ENCODE data around the gene INTS12. TPM values are rescaled to one million over a fixed set of nuclear protein-coding genes. Genes with fewer than 3 reads are reported as not detected.
A peak's percentile ranks its signal among the peaks of the same experiment; 100 is the strongest.
"Not testable (repeated sequence)": the region's sequence is repeated elsewhere in the genome, so short reads cannot be mapped to it uniquely, and the experiment has no call there.

The INTS12 gene, protein sequence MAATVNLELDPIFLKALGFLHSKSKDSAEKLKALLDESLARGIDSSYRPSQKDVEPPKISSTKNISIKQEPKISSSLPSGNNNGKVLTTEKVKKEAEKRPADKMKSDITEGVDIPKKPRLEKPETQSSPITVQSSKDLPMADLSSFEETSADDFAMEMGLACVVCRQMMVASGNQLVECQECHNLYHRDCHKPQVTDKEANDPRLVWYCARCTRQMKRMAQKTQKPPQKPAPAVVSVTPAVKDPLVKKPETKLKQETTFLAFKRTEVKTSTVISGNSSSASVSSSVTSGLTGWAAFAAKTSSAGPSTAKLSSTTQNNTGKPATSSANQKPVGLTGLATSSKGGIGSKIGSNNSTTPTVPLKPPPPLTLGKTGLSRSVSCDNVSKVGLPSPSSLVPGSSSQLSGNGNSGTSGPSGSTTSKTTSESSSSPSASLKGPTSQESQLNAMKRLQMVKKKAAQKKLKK
- 10 to 100 TPM; 22.0 to 34.1 (median 29.0) TPM for polyA plus RNA-seq (ENCODE audit: insufficient read length in 10 of 10)
- long read RNA-seq, donor 1, partial matches to known transcripts: 0 of 4 reads
- long read RNA-seq, donor 1, other reads (novel, unspliced or antisense): 0 of 4 reads
- long read RNA-seq, donor 2, transcript INTS12-206 (7 exons, 1,975 nt): major isoform, 7 of 16 reads
- long read RNA-seq, donor 2, partial matches to known transcripts: 5 of 16 reads
- long read RNA-seq, donor 2, other reads (novel, unspliced or antisense): 0 of 16 reads
- long read RNA-seq, donor 3: 0 reads
- long read RNA-seq, donor 4, partial matches to known transcripts: 0 of 5 reads
- long read RNA-seq, donor 4, other reads (novel, unspliced or antisense): 0 of 5 reads
- long read RNA-seq, donor 5, transcript INTS12-206 (7 exons, 1,975 nt): major isoform, 13 of 18 reads
- long read RNA-seq, donor 5, partial matches to known transcripts: 0 of 18 reads
- long read RNA-seq, donor 5, other reads (novel, unspliced or antisense): 0 of 18 reads
- long read RNA-seq, donor 6, partial matches to known transcripts: 5 of 10 reads
- long read RNA-seq, donor 6, other reads (novel, unspliced or antisense): 0 of 10 reads
- long read RNA-seq, donor 7, partial matches to known transcripts: 0 of 4 reads
- long read RNA-seq, donor 7, other reads (novel, unspliced or antisense): 0 of 4 reads
- long read RNA-seq, donor 8, partial matches to known transcripts: 0 of 4 reads
- long read RNA-seq, donor 8, other reads (novel, unspliced or antisense): 0 of 4 reads
- long read RNA-seq, donor 9, partial matches to known transcripts: 0 of 1 reads
- long read RNA-seq, donor 9, other reads (novel, unspliced or antisense): 0 of 1 reads

DNA sequence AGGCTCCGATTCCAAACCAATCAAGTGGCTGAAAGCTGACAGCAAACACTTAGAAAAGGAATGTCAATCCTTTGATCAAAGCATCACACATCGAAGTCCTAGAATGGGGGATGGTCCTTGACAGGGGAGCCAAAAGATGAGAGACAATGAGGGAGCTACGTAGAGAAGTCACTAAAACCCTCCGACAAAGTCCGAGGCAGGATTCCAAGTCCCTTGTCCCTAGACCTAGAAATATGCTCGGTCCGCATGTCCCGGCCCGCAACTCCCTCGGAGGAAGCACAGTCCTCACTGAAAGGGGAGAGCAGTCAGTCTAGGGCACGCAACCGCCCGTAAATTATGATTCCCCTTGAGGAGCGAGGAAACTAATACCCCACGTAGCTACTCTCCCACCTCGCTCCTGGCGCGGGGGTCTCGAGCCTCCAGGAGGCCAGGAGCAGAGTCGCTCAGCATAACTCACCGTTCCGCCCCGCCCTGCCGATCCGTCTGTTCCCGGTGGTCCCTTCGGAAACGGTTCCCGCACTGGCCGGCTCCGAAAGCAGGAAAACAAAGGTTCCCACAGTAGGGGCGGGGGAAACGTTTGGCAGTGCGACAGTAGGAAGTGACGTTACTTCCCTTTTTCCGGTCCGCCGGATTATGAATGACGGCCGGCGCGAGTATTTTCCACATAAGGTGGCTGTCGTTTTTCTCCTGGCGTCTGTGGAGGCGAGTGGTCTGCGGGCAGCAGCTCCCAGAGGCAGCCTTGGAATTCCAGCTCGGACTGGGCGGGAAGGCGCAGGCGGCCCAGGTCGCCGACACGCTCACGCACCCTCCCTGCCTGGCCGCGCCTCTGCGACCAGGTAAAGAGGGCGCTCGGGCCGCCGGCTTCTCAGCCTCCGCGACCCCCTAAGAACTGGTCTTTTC, at the start of gene INTS12, which contains the start of gene GSTCD:
Gene INTS12, minus strand, starts transcription at position 509 of the 900 bp plus-strand sequence. CDS start 8,684 bp downstream, outside the sequence.
Gene GSTCD, plus strand, starts transcription at position 604 of the 900 bp plus-strand sequence. CDS start 8,830 bp downstream, outside the sequence.
- DNase-seq: peak; percentile 93 to 97 (median 96)

DNA sequence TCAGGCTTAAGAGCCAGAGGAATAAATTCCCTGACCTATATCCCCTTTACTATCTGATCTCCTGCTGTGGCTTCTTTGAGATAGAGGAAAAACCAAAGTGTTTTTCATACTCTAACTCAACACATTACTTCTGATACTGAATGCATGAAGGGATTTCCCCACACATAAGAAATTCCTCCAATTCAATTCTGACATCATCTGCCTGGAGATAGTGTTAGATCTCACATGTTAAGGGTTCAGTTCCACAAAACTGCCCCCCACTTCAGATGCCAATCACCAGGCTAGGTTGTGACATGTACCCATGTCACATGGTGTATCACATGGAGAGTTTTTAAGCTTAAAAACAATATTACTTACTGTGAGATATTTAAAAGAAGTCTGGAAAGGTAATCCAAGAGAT, 46.9 kb upstream of the INTS12 start:
- no peak for DNase-seq

DNA sequence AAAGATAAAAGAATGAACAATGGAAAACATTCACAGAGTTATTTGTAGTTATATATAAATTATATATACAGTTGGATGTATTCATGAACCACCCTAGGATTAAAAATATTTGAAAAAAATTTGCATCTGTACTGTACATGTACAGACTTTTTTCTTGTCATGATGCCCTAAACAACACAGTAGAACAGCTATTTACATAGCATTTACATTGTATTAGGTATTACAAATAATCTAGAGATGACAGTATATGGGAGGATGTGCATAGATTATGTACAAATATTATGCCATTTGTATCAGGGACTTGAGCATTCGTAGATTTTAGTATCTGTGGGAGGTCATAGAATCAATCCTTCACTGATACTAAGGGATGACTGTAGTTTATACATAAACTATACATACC, 44.9 kb upstream of the INTS12 start:
- no peak for DNase-seq

DNA sequence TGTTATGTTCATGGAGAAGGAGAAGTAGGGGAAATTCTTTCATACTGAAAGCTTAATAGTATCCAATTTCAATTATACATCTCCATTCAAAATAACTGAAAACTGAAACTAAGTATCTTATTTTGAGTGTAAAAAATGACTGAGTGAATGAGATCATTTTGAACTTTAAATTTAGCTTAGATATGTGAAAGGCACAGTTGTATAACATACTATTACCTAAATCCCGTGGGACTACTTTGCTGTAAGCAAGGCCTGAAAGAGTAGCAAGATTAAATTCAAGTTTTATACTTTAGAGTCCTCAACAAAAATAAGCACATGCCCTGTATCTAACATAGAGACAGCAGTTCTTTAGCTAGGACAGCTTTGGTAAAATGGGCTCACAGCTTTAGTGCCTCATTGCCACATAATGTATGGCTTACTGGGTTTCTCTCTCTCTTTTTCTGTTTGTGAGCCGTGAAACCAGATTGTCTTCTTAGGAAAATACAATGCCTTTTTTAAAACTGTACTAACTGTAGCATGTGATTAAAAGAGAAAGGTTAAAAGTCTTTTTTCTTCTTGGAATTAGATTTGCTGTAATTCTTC, 43.3 kb upstream of the INTS12 start:
- DNase-seq: no peak

DNA sequence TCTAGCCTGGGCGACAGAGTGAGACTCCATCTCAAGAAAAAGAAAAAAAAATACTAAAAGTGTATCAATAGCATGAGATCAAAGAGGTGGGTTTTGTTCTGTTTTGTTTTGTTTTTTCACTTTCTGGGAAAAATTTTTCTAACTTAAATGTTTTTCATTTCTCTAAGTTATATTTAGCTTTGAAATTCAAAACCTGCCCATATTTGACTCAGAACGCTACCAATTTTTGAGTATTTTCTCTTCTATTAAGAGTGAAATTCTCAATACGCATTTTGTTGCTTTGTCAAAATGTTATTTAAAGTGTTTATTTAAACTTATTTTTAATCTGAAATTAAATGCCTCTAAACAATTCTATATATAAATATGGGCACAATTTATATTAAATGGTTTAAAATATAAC, 39.7 kb upstream of the INTS12 start:
- no peak for DNase-seq

DNA sequence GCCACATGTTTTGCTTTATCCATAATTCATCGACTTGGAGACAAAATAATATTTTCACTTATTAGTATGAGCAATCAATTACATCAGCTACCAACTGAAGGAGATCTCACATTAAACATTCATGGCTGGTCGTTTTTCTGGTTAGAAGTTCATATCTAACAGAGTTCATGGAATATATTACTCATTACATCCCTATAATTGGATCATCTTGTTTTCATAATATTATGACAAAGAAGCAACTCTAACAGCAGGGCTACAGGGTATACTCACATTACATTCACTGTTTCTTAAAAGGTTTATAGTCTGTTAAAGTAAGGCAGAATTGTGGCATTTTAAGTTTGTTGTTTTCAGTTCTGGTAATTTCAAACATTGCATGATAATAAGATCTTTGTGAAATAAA, 33.1 kb upstream of the INTS12 start:
- no peak for DNase-seq

DNA sequence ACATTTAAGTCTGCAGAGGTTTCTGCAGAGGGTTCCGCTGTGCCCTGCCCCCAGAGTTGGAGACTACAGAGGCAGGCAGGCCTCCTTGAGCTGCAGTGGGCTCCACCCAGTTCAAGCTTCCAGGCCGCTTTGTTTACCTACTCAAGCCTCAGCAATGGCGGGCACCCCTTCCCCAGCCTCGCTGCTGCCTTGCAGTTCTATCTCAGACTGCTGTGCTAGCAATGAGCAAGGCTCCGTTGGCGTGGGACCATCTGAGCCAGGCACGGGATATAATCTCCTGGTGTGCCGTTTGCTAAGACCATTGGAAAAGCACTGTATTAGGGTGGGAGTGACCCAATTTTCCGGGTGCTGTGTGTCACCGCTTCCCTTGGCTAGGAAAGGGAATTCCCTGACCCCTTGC, 26.7 kb upstream of the INTS12 start:
- DNase-seq: not testable (repeated sequence)

DNA sequence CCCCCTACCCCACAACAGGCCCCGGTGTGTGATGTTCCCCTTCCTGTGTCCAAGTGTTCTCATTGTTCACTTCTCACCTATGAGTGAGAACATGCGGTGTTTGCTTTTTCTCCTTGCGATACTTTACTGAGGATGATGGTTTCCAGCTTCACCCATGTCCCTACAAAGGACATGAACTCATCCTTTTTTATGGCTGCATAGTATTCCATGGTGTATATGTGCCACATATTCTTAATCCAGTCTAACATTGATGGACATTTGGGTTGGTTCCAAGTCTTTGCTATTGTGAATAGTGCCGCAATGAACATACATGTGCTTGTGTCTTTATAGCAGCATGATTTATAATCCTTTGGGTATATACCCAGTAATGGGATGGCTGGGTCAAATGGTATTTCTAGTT, 21.4 kb upstream of the INTS12 start:
- DNase-seq: not testable (repeated sequence)

DNA sequence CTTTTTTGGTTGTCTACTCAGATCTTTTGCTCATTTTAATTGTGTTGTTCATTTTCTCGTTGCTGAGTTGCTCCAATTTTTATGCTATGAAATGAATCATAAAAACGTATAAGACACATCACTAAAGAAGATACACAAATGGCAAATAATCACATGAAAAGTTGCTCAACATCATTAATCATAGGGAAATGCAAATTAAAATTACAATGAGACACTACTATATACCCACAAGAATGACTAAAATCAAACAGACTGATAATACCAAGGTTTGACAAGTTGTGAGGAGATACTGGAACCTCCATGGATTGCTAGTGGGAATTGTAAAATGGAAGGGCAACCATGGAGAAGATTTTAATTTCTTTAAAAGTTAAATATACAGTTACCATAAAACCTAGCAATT, 17.1 kb upstream of the INTS12 start:
- no peak for DNase-seq

DNA sequence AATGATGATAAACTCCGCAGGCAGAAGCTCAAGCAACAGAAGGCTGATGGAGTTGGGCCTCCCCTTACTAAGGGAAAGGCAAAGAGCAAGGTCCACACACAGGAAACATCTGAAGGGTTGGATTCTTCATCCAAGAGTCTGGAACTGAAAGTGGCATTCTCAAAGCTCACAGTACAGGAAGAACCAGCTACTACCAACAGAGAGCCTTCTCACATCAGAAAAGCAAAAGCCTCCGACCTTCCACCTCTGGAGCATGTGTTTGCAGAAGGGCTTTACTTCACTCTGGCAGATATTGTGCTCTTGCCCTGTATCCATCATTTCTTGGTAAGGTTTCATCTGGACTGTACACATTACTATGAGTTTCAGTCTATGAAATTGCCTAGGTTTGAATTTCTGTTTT, 10.7 kb upstream of the INTS12 start:
- no peak for DNase-seq

DNA sequence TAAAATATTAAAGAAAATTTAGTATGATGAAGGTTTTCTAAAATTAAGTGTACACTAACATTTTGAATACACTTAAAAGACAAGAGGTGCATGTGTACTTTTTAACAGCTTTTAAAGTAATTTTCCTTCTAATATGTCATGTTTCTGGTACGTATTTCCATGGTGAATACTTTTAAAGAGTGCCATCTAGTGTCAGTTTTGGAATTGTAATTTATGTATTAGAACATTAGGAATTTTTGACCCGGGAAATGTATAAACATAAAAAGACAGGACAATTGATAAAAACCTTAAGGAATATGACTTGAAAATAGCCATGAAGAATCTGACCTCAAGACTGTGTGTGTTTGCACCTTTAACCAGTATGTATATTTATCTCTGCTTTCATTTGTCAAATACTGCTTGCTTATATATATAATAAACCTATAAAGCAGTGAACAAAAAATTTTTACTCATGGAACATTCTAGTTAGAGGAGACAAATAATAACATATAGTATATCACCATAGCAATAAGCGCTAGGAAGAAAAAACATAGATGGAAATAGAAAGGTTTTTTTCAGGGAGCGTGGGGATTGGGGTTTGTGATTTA, 7.3 kb upstream of the INTS12 start:
- peak; percentile 25 to 56 (median 30) for DNase-seq

DNA sequence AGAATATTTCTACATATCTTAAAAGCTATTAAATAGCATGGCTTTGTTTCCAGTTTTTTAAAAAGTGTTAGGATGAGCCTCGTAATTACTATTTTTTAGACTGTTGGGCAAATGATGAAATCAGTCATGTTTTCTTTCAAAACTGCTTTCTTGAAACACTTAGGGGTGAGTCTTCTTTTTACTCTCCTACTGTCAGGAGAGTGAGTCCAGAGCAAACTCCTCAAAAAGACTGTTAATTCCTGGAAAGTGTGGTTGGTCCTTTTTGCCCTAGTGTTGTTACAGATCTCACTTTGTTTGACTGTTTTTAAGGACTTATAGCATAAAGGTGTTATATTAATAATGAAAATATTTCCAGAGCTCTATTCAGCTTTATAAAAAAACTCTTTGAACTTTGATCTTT, 6.4 kb upstream of the INTS12 start:
- DNase-seq: no peak

DNA sequence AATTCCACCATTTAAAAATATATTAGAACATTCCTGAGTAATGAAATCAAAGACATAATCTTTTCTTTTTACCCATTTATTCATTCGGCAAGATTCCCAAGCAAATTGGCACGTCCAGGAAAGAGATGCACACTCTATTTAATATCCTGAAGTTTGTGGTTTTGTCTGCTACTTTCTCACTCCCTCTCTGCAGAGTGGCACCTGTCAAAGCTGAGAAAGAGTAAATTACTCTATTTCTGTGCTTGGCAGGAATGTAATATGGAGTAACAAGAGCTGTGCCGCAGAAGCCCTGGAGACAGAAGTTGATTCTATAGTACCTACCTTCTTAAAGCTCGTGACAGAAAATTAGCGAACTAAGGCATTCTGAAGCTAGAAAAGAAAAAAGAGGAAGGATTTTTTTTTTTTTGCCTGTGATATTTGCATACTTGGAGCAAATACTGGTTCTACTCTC, 5.6 kb upstream of the INTS12 start:
- peak in 1 of 3 donors; percentile 3 for DNase-seq

DNA sequence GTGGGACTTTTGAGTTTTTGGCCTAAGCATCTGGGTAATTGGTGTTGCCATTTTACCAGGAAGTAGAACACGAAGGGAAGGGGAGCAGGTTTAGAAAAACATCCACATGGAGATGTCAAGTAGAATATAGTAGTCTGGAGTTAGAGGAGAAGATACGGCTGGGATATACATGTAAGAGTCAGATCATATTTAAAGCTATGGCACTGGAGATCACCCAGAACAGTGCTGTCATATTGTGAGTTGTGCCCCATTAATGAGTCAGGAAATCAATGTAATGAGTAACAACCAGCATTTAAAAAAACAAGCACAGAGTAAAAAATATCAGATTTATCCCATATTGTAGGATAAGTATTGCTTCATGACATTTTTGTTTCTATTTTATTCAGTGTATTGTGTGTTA, 4.3 kb upstream of the INTS12 start:
- DNase-seq: no peak

DNA sequence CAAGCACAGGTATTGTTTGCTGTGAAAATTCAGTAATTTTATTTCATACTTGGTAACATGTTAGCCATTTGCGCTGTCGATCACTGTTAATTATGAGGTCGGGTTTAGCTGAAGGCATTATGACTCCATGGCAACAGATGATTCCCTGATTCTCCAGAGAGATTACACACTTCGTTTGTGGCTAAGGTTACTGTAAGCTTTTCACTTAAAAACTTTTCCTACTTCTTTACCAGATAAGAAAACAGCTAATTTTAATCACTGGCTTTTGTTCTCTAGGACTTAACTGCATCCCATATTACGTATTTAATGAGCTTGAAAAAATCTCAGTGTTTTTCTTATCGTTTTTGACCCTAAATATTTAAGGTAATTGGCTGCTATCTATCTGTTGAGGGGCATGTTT, 2.2 kb upstream of the INTS12 start:
- DNase-seq: peak in 1 of 3 donors; percentile 4

DNA sequence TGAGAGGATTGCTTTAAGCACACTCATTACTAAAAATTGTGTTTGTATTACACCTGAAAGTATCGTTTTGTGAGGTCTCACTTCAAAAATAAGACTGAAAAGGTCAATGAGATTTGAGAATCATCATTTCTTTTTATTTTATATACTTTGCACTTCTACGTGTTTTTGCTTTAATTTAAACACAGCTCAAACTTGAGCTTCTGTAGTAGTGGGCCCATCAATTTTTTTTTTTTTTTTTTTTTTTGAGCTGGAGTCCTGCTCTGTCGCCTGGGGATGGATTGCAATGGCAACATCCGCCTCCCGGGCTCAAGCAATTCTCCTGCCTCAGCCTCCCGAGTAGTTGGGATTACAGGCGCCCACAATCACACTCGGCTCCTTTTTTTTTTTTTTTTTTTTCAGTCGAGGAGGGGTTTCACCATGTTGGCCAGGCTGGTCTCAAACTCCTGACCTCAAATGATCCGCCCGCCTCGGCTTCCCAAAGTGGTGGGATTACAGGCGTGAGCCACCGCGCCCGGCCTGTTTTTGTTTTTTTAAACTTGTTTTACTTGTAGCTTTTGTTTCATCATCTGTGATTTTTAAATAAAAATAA, 1.6 kb upstream of the INTS12 start:
- DNase-seq: no peak

DNA sequence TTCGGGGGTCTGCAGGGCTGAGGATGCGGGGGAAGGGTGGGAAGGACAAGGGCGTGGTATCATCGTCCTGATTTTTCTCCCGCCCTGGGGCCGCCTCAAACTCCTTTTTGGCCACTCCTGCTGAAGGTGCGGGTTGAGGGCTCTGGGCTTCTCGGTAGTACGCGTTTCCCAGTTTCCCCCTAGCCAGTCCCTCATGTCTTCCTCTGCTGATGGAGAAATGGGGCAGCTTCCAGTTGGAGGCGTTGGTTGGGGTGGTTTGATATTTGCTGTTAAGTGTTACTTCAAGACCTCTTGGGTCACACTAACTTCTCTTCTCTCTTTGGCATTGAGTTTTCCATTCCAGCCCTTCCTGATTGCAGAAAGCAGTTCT, 577 bp upstream of the INTS12 start:
- no peak for DNase-seq

DNA sequence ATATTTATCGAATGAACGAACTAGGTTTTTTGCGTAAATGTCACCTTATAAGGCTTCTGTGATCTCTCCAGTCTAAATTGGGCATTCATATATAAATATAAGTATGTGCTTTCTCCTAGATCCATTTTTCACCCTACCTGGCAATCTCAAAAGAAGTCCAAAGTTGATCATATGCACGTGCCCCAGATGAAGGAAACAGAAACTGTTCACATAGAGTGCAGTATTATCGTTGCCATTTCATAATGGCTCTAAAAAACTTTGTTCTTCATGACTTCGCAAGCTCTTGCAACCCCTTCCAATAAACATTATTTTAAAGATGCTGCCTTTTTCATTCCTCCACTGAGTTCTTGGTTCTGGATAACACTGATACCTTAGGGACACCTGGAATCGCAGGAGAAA, 708 bp downstream of the INTS12 start:
- peak in 1 of 3 donors; percentile 9 for DNase-seq

DNA sequence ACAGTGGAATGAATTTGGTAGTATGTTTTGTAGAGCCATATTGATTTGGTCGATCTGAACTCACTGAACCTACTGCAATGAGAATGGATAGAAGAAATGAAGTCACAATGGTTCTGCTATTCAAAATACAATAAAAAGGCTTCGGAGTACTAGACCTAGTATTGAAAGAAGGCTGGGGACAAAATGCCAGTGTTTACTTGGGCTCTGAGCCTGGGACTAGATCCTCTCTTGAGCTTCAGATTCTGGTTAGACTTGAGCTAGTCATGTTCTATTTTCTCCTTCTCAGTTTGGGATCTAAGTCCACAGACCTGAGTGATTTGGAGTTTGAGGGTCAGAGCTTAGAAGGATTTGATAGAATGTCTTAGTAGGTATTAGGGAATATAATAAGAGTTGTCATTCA, 9.9 kb downstream of the INTS12 start:
- DNase-seq: no peak

Data from muscle of back (tissue), 13 donors.